ENCODE data around the gene LDLRAD2.
A peak's percentile ranks its signal among the peaks of the same experiment; 100 is the strongest.
"Not testable (repeated sequence)": the region's sequence is repeated elsewhere in the genome, so short reads cannot be mapped to it uniquely, and the experiment has no call there.

LDLRAD2 gene, protein sequence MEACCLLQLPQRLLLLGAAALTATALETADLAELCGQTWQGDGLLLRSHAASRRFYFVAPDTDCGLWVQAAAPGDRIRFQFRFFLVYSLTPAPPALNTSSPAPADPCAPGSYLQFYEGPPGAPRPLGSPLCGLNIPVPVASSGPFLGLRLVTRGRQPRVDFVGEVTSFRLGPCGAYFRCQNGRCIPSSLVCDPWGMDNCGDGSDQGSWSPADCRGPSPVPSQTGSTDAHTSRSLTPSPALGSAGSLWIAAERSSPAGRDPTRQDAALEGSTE

GRCh38 chr1:21811875-21812305 is at the start of gene LDLRAD2:
Gene LDLRAD2, plus strand, starts transcription at chr1:21812265. Its CDS starts 187 bp downstream, at chr1:21812452.
- DNase-seq (ENCODE audit: low spot score) = no peak

- no peak for DNase-seq (ENCODE audit: low spot score)
Measured at GRCh38 chr1:21763236-21763635, 48.8 kb upstream of the LDLRAD2 start.

DNA sequence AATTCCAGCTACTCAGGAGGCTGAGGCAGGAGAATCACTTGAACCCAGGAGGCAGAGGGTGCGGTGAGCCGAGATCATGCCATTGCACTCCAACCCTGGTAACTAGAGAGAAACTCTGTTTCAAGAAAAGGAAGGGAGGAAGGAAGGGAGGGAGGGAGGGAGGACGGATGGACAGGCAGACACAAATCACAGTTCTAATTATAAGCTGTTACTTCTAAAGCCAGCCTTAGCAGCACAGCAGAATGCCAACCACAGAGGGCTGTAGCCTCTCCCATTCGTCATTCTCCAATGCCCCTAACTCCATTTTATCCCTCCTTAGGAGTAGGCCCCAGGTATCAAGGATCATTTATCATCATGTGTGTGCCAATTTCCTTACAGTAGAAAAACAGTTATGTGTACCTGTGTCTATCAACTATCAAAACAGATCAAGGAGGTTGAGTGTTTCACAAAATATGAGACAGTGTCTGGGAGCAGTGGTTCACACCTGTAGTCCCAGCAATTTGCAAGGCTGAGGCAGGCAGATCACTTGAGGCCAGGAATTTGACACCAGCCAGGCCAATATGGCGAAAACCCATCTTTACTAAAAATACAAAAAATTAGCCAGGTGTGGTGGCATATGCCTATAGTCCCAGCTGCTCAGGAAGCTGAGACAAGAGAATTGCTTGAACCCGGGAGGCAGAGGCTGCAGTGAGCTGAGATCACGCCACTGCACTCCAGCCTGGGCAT is 48.2 kb upstream of the LDLRAD2 start:
- DNase-seq (ENCODE audit: low spot score) = no peak

DNA sequence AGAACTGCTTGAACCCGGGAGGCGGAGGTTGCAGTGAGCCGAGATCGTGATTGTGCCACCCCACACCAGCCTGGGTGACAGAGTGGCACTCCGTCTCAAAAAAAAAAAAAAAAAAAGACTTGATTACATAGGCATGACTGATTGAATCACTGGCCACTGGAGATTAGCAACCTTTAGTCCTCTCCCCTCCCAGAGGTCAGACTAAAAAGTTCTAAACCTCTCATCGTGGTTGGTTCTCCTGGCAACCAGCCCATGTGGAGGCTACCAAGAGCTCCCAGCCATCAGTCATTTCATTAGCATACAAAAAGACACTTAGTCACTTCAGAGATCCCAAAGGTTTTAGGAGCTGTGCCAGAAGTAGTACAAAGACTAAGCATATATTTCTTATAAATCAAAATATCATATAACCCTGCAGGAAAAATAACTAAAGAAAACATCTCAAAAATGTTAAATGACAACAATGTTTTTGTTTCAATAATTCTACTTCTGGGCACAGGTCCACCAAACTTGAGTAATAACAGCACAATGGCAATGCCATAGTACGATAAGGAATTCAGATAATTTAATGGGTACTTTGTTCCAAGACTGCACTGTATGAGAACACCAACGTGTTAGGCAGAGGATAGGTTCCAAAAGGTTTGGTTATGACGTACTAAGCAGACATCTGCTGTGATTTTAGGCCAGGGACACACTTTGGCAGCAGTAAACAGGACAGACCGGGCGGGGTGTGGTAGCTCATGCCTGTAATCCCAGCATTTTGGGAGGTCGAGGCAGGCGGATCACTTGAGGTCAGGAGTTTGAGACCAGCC is 47.2 kb upstream of the LDLRAD2 start:
- no peak for DNase-seq (ENCODE audit: low spot score)

GRCh38 chr1:21766210-21766609 is 45.9 kb upstream of the LDLRAD2 start:
- no peak for DNase-seq (ENCODE audit: low spot score)

- not testable (repeated sequence) for DNase-seq (ENCODE audit: low spot score)
Measured at GRCh38 chr1:21767106-21767505, 45.0 kb upstream of the LDLRAD2 start.

DNA sequence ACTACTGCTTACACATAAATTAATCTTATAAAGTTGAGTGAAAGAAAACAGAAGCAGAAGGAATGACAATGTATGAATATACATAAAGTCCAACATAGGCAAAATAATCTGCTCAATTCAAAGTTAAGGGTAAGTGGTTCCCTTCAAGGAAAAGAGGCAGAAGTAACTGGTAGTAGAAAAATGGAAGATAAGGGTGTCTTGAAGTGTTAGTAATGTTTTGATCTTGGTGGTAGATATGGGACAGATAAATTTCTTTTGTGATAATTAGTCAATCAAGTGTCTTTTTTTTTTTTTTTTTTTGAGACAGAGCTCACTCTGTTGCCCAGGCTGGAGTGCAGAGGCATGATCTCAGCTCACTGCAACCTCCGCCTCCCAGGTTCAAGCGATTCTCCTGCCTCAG is 41.9 kb upstream of the LDLRAD2 start:
- DNase-seq (ENCODE audit: low spot score) = no peak

GRCh38 chr1:21770602-21771001 is 41.5 kb upstream of the LDLRAD2 start:
- not testable (repeated sequence) for DNase-seq (ENCODE audit: low spot score)

DNA sequence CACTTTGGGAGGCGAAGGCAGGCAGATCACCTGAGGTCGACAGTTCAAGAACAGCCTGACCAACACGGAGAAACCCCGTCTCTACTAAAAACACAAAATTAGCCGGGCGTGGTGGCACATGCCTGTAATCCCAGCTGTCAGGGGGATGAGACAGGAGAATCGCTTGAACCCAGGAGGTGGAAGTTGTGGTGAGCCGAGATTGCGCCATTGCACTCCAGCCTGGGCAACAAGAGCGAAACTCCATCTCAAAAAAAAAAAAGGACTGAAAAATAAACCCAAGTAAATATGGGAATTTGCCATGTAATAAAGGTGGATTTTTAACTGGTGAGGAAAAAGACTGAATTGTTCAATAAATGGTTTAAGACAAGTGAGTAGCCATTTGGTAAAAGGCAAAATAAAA is 40.4 kb upstream of the LDLRAD2 start:
- not testable (repeated sequence) for DNase-seq (ENCODE audit: low spot score)

DNA sequence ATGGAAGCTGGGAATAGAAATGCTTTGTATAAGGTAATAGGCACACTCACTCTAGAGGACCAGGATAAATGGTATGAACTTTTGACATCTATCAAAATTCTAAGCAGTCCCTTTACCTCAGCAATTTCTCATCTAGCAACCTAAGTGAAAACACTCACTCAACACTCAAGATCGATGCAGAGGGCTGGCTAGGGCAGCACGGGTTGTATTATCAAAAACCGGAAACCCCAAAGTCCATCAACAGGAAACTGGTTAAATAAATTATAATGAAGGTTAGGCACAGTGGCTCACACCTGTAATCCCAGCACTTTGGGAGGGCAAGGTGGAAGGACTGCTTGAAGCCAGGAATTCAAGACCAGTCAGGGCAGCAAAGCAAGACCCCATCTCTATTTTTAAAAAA is 38.5 kb upstream of the LDLRAD2 start:
- DNase-seq (ENCODE audit: low spot score) = no peak

GRCh38 chr1:21774835-21775549 is 37.1 kb upstream of the LDLRAD2 start:
- DNase-seq (ENCODE audit: low spot score) = no peak

GRCh38 chr1:21775550-21775914 is 36.5 kb upstream of the LDLRAD2 start:
- DNase-seq (ENCODE audit: low spot score) = no peak

GRCh38 chr1:21775985-21776562 is 36.0 kb upstream of the LDLRAD2 start:
- DNase-seq (ENCODE audit: low spot score) = no peak

DNA sequence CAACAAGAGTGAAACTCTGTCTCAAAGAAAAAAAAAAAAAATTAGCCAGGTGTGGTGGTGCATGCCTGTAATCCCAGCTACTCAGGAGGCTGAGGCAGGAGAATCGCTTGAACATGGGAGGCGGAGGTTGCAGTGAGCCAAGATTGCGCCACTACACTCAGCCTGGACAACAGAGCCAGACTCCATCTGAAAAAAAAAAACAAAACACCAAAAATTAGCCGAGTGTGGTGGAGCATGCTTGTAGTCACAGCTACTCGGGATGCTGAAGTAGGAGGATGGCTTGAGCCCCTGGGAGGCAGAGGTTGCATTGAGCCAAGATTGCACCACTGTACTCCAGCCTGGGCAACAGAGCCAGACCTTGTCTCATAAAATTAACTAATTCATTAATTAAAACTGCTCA is 35.1 kb upstream of the LDLRAD2 start:
- not testable (repeated sequence) for DNase-seq (ENCODE audit: low spot score)

GRCh38 chr1:21778405-21778727 is 33.7 kb upstream of the LDLRAD2 start:
- no peak for DNase-seq (ENCODE audit: low spot score)

- no peak for DNase-seq (ENCODE audit: low spot score)
Measured at GRCh38 chr1:21779613-21780521, 32.2 kb upstream of the LDLRAD2 start.

- DNase-seq (ENCODE audit: low spot score) = no peak
Measured at GRCh38 chr1:21781815-21782348, 30.2 kb upstream of the LDLRAD2 start.

- no peak for DNase-seq (ENCODE audit: low spot score)
Measured at GRCh38 chr1:21782349-21782867, 29.7 kb upstream of the LDLRAD2 start.

GRCh38 chr1:21782868-21783678 is 29.0 kb upstream of the LDLRAD2 start, which contains the start of gene USP48:
Gene USP48, minus strand, starts transcription at chr1:21783149. Its CDS starts 192 bp downstream, at chr1:21782957.
- DNase-seq (ENCODE audit: low spot score) = peak; percentile 99
